Embryonic facial prominence (tissue), 1 donor: ENCODE data around the gene NCR3LG1.

Experiments used
- DNase-seq: peaks from one replicate; pipeline ENCODE4 v3.0.0-alpha.2; 2016; ENCODE audit errors: extremely low spot score

The NCR3LG1 gene

DNA sequence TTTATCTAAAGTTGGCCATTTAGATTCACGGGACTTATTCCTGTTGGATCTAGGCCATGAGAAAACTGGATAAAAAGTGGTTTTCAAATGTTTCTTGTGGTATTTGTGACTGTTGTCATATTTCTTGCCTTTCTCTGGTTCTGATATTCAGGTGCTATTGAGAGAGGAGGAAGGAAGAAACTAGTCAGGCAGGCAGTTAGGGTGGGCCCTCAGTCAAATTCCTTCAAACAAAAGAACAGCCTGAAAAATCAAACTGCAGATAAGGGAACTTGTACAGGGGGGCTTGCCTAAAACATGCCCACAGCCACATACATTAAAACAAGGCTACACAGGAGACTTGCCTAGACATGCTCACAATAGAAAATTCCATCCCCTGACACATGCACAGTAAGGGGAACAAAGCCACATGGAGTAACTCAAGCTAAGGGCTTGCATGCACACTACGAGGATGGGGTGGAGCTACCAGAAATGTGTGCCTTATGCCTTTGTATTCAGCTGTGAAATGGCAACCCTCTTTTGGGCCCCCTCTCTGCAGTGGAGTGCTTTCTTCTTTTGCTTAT, 18.2 kb downstream of the NCR3LG1 start:
- DNase-seq: no peak

DNA sequence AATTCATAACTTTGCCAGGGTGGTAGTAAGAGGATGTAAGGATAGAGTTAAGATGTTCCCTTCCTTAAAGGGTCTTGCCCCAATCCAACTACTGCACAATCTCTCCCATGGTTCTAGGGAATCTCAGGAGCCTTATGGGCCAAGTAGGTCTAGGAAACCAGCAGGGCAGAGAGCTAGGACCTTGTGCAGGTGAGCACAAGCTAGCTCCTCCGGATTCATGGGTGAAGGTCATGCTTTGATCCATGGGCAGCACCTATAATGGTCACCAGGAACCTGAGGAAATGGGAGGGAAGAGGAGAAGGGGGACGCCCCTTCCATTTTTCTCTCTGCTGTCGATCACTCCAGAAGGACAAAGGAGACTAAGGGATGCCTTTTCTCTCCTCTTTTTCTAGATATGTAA, 20.0 kb downstream of the NCR3LG1 start:
- no peak for DNase-seq

DNA sequence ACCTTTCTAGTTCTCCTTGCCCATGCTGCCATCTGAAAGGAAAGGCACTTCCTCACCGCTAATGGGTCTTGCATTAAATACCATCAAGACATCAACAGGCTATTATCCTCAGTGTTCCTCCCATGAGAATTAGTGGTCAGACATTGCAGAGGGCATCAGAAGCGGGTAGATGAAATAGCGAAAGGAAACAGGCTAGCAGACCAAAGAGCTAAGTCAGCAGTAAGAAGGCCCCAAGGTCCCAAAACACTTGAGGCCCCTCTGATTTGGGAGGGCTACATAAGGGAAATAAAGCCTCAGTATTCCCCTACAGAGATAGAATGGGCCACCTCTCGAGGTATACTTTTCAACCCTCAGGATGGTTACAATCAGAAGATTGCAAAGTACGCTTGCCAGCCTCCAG, 23.9 kb downstream of the NCR3LG1 start:
- no peak for DNase-seq

DNA sequence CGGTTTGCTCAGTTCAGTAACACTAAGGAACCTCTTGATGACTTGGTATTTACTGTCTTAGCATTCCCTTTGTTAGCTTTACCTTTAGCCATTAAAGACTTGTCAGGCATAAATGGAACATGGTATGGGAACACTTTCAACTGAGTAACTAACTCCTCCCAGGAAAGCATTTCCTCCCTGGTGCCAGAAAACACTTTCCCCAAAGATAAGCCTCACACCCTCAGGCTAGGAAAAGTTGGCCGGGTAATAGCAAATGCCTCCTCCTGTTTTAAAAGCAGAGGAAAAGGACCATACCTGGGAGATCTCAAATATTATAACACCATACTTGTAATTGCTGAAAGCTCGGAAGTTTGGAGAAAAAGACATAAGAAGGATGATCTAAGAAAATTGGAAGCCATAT, 24.9 kb downstream of the NCR3LG1 start:
- DNase-seq: no peak

DNA sequence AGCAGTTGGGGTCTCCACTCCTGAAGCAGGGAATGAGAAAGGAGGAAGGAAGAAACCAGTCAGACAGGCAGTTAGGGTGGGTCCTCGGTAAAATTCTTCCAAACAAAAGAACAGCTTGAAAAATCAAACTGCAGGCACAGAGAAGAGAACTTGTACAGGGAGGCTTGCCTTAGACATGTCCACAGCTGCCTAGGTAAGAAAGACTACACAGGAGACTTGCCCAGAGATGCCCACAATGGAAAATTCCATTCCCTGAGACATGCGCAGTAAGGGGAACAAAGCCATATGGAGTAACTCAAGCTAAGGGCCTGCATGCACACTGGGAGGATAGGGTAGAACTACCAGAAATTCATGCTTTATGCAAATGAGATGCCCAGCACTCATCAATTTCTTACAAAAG, 27.1 kb downstream of the NCR3LG1 start:
- DNase-seq: no peak

DNA sequence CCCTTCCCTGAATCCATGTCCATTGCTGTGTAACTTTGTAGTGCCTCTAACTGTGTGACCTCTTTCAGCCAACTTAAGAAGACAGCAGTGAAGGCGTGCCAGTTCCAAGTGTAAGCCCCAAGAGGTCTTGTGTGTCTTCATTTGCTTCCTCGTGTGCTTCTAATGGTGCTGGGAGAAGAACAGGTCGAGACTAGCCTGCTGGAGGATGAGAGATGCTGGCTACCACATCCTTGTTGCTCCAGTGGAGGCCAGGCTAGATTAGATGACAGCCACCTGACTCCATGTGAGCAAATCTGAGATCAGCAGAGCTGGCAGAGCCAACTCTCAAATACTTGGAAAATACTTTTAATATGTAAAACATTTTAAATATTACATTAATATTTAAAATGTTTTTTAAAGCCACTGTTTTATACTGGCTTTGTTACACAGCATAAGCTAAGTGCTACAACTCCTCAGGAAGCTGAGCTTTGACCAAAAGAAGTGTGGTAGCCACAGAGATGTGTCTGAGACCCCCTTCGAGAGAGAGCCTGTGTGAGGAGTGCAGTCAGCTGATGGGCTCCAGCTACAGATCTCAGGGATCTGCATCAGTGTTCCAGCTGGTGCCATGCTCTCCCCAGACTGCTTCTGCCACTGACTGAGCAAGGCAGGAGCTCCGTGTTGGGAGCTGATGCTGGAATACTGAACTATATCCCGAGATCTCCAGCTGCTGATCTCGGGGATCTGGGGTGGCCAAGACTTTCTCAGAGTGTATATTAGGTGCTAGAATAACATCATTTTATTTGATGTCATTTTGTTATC, 28.0 kb downstream of the NCR3LG1 start:
- no peak for DNase-seq

DNA sequence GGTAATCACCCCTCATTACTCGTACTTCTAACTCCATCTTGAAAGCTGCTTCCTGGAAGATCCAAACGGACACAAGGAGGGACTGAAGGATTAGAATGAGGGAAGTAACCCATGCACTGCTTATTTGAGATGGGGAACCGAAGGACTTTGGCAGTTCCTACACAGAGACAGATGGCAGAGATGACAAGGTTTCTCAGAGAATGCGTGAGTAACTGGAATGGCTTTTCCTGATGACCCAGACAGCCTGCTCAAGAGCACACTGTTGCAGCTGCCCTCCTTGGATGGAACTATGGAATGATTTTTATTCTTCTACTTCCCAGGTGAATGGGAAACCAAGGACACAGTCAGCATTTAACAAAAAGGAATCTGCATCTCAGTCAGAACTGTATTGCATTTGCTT, 29.6 kb downstream of the NCR3LG1 start:
- no peak for DNase-seq

DNA sequence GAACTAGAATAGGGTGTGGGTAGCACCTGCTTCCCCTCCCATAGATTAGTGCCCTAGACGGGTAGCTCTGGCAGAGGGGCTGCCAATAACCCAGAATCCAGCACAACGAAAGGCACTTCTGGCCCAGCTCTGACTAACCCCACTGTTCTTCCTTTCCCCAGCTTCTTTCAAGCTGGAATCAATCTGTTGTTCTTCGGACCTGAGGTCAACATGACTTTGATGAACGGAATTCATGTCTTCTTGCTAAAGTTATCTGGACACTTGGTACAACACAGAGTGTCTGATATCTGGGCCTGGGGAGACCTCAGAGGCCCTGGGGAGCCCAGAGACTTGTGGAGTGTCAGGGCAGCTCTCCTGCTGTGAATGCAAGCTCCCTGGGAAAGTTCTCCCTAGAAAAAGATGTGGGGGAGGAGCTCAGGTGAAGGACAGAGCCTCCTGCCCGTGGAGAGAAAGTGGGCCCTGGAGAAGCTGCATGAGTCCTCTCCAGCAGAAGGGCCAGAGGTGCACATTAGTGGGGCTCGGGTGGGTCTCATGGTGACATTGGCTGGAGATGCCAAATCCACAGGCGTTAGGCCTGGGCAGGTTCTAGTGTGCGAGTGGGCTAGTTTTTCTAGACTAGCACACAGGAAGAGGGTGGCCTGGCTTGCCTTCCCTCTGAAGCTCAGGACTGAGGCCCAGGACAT, 30.6 kb downstream of the NCR3LG1 start:
- no peak for DNase-seq

DNA sequence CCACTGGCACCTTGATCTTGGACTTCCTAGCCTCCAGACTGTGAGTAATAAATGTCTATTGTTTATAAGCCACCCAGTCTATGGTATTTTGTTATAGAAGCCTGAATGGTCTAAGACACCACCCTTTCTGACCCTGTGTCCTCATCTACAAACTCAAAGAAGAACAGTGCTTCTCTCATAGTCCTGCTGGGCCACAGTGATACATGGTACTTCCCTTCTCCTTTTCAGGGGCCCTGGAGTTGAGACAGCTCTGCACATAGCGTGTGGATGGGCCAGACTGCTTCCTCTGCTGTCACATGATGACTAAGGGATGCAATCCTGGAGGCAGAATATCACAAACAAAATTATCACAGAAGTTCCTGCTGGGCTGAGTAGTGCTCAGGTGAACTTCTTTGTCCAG, 31.9 kb downstream of the NCR3LG1 start:
- no peak for DNase-seq

DNA sequence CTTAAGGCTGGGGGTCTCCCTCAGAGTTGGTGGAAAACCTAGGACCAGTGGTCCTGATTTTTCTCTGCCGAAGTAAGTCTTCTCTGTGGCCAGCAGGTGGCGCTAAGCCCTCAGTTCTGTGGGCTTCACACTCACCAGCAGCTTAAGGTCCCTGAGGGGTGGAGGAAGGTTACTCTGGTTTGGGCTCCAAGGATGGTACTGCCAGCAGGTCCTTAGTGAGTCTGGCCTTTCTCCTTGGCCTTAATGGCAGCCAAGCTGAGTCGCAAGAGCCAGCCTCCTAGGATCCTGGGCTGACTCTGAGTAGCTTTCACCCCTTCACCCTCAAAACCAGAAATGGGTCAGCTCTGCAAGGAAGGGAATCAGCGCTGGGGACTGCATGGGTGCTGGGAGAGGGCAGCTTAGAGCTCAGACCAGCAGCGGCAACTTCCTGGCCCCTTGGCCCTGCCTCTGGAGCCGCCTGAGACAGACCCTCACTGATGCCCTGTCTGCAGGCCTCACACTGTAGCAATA, 32.5 kb downstream of the NCR3LG1 start:
- DNase-seq: peak; percentile 44

DNA sequence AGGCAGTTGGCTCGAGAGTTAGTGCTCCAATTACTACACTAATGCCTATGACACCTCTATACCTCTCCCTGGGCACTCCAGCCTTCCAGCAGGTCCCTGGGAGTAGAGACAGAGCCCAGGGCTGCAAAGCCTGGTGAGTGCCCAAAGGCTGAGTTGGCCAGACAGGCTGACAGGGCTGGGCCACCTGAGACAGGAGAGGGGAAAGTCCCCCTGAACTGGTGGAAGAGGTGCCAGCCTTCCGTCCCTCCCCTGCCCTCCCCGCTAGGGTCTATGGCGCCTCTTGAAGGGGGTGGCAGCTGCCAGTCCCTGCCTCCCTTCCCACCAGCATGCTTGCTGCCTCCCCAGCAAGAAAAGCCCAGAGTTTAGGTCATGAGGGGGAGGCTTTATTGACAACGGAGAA, 33.9 kb downstream of the NCR3LG1 start:
- DNase-seq: no peak

DNA sequence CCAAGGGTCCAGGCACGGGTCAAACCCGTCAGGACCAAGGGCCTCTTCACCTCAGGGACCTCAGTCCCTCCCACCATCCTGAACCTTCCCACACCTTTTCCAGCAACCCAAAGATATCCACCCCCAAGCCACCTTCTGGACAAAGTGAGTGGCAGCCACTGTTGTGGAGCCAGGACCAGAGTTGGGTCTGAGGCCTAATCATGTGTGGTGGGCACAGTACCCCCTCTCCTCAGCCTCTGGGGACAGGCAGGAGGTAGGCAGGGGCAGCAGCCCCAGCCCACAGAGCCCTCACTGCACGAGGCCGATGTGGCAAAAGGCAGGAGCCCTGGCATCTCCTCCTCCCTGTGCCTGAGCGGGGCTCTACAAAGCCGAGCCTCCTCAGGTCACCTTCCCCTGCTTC, 34.3 kb downstream of the NCR3LG1 start:
- no peak for DNase-seq

DNA sequence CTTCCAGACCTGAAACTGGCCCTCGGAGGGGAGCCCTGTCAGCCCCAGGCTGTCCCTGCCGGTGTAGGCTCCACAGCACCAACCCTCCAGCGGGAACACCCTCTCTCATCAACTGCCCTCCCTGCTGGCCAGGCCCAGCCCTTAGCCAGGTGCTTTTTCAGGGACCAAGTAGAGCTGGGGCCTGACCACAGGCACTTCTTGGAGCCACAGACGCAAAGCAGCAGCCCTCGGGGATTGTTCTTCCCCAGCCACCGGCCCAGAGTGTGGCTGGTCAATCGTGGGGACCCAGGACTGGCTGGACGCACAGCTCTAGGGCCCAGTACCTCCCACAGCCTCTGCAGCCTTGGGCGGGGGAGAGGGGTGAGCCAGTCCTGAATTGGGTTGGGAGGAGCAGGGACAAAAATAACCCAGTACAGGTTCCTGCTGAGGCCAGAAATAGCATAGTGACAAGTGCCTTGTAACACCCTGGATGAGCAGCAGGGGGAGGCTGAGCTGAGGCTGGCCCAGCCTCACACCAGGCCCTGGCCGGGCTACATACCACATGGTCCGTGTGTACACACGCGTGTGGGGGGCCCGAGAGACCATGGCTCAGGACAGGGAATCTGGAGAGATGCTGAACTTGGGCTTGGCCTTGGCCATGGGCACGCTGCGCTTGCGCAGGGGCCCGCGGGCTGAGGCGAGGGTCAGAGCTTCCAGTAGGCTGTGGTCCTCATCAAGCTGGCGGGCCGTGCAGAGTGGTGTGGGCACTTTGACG, 34.9 kb downstream of the NCR3LG1 start:
- DNase-seq: no peak

DNA sequence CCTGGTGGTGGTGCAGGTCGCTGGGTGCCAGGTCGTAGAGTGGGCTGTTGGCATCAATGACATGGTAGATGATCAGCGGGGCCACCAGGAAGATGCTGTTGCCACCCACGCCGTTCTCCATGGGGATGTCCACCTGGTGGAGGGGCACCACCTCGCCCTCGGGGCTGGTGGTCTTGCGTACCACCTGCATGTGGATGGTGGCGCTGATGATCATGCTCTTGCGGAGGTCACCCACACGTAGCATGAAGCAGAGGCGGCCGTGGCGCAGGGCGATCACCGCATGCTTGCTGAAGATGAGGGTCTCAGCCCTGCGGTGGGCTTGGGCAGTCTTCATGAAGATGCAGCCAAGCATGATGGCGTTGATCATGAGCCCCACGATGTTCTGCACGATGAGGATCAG, 35.7 kb downstream of the NCR3LG1 start:
- DNase-seq: no peak

DNA sequence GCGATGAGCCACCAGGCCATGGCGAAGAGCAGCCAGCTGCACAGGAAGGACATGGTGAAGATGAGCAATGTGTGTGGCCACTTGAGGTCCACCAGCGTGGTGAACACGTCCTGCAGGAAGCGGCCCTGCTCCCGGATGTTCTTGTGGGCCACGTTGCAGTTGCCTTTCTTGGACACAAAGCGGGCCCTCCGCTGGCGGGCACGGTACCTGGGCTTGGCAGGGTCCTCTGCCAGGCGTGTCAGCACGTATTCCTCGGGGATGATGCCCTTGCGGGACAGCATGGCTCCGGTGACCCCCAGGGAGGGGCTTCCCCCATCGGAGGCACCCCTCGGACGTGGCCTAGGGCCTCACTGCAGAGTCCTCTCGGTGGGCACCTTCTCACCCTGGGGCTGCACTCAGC, 36.2 kb downstream of the NCR3LG1 start:
- DNase-seq: no peak

DNA sequence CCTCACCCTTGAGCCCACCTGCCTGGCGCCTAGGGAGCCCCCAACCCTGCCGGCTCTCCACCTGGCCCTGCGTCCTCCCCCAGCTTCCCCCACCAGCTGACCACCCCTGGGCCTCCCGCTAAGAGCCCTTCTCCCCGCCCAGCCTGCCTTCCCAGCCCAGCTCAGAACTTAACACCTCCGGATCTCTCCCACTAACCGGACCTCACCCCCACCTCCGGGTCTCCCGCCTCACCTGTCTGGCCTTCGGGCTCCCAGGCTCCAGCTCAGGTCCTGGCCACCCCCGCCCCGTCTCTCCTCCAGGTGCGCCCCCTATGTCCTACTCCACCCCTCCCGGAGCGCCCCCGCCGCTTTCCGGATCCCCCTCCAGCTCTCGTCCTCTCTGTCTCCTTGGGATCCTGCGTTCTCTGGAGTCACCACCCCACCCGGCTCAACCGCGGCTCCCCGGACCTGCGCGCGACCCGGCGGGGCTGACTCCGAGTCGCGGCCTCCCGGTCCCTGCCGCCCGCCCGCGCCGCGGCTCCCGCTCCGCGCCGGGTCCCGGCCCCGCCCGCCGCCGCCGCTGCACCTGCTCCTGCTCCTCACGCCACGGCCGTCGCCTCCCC, 37.1 kb downstream of the NCR3LG1 start, which contains the start of gene KCNJ11:
KCNJ11 (minus strand) TSS at position 51 of the 602 bp plus-strand sequence. CDS start 568 bp downstream, outside the sequence.
- DNase-seq: no peak

DNA sequence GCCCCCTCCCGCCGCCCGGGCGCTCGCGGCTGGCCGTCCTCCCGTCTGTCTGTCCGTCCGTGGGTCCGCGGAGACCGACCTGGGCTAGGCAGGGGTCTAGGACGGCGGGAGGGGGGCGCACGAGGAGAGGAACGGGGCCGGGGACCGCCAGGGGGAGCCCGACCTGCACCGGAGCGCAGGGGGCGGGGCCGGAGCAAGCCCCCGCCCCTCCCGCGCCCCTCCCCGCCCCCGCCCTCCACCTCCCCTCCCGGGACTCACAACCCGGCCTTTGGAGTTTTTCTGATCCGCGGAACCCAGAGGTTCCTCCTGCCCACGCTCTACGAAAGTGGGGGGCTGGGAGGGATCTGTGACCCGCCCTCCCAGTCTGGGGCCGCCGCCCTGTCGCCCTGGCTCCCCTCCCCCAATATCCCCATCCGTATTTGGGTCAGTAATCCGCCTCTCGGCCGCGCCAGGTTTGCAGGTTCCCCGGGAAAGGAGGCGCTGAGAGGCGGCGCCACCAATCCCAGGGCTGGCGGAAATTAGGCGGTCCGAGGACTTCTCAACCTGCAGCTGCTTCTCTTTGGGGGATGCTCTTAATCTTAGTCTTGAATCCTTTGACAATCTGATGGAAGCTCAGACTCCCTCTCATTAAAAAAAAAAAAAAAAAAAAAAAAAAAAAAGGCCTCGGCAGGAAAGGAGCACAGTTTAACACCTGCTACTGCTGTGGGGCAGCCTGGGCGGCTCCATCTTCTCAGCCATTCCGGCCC, 37.8 kb downstream of the NCR3LG1 start:
- no peak for DNase-seq

DNA sequence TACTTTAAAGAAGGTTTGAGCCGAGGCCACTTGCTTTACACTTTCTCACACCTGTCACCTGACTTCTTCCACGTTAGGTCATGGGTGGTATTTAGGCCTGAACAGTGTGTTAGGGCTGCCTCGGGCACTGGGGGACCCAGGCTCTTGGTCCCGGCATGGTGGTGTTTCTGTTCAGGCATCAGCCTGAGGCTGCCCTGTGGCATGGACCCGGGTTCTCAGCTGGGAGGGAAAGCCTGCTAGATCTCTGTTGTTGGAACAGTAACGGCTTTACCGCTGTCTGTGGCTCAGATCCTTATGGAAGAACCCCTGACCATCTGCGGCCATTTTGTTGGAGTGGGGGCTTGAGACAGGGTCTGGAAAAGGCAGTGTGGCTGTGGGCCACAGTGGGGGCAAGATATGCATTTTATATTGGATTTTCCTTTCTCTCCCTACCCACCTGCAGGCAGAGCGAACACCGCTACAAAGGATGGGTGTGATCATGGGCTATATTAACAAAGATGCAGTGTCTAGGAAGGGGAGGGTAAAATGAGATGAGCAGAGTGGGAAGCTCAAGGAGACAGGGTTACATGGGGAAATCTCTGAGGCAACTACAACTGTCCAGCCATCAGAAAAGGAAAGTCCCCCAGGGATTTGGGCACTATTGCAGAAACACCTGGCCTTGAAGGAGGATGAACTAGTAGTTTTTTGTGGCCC, 38.5 kb downstream of the NCR3LG1 start:
- no peak for DNase-seq

DNA sequence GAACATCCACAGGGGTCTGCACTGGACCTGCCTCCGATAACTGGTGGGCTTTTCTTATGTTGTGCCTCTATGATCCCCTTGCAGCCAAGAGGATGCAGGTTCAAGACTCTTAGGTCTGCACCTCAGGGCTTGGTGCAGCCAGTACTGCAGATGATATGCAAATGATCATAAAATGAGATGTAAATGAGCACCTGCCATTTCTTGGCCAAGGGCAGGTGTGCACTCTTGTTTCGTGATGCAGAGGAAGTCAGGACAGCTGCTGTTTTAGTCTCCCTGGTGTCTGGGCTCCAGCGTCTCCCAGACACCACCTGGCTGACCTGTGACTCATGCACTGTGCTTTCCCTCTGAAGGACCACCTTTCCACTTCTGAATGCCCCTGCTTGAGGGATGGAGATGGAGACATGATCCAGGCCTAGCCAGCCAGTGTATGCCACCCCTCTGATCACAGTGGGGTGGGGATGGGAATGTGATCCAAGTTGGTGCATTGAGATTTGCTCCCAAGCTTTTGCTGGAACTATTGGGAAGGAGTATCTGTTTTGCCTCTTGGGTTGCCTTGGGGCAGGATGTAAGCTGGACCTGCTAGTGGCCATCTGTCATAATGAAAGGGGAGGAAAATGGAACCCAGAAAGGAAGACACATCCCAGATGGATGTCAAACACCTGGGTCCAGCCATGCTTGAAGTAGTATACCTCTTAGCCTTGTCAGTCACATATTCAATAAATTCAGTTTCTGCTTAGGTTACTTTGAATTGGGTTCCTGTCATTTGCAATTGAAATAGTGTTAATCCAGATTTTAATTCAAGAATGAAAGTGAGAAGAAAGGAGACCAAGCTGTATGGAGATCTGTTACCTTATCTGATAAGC, 40.1 kb downstream of the NCR3LG1 start:
- DNase-seq: no peak
